Measurements from ENCODE around the gene GRAP2. TPM values are rescaled to one million over a fixed set of nuclear protein-coding genes. Genes with fewer than 3 reads are reported as not detected.

GRAP2 gene
- total and polyA plus RNA-seq, 2 of the 8 experiments (the other 6 are each of a cell fraction or from before 2014, with no cell fraction given): 0.08 TPM; not detected in 1

DNA sequence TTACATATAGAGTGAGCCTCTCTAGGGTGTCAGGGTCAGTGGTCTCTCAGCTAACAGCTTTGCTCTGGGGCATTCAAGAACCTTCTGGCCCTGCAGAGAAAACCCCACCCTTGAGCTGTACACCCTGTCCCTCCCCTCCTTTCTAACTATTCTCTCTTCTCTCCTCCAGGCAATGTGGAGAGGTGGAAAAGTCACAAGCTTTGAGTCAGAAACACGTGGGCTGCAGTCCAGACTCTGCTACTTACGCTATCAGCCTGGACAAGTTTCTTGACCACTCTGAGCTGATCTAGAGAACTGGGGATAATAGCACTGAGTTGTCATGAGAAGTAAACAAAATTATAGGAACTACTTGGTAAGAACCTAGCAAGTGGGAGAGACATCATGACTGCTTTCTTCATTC, 83.1 kb downstream of the GRAP2 start:
- POLR2A ChIA-PET (ENCODE audit: partially characterized antibody): interaction anchor here (1.0 to 1.2 kb wide), 3 partner anchors 13 to 21 kb away, joined by 3 to 5 read pairs (median 3); no protein-coding TSS in a partner anchor
- H3K27me3 ChIP-seq (replicated peaks in 1 of 4; ENCODE audit: control insufficient read depth in 3 of 4, extremely low read depth in 1 of 4, insufficient read depth in 3 of 4, low read length in 3 of 4): peaks cover 0 to 3% (median 0%) of the 10 kb centered on the region in 4 experiments; a peak in 4 of 7 replicates

More for the DNA sequence above, 83.1 kb downstream of the GRAP2 start:
- Histone ChIP-seq H2BK20ac (ENCODE audit: low read length) (no peak overlapping the region), H2BK120ac (replicated peaks; ENCODE audit: low read depth, low read length) (no peak overlapping the region), H3K79me2 (ENCODE audit: control insufficient read depth in 1 of 2, insufficient read depth in 2 of 2, low read length in 2 of 2) (no peaks in the 10 kb centered on the region), H2BK15ac (ENCODE audit: low read length) (no peak overlapping the region), H2AK5ac (ENCODE audit: low read depth, low read length) (no peak overlapping the region), H3K9me3 (ENCODE audit: insufficient read depth in 2 of 2, low read depth in 1 of 2, low read length in 1 of 2) (no peaks in the 10 kb centered on the region), H2AFZ (ENCODE audit: low read length) (no peak overlapping the region), H3K4me2 (ENCODE audit: insufficient read depth in 1 of 2, low read depth in 2 of 2, low read length in 2 of 2) (no peak overlapping the region), H3K14ac (ENCODE audit: insufficient read length) (no peak overlapping the region), H3K79me1 (ENCODE audit: low read depth, low read length) (no peaks in the 10 kb centered on the region), H4K91ac (replicated peaks; ENCODE audit: insufficient read length, low read length) (no peak overlapping the region), H3K23me2 (ENCODE audit: low read depth, low read length) (peaks cover 2% of the 10 kb centered on the region; the same call in 1 of the 2 replicates), H3K27ac (ENCODE audit: low read depth, low read length) (no peak overlapping the region), H3K4me1 (replicated peaks in 1 of 4; ENCODE audit: control insufficient read depth in 3 of 4, insufficient read depth in 4 of 4, low read length in 3 of 4) (no peaks in the 10 kb centered on the region), H4K5ac (ENCODE audit: insufficient read length, low read depth, low read length) (no peak overlapping the region), H3K56ac (replicated peaks; ENCODE audit: insufficient read length, low read depth, low read length) (no peak overlapping the region), H4K8ac (ENCODE audit: extremely low read depth, insufficient read depth, low read length) (no peak overlapping the region), H3K36me3 (ENCODE audit: control insufficient read depth in 2 of 4, insufficient read depth in 4 of 4, low read length in 3 of 4) (no peaks in the 10 kb centered on the region), H3K23ac (ENCODE audit: insufficient read length) (no peak overlapping the region), H4K20me1 (replicated peaks in 1 of 2; ENCODE audit: control insufficient read depth in 1 of 2, insufficient read depth in 2 of 2, low read length in 2 of 2) (no peaks in the 10 kb centered on the region), H3K4me3 (ENCODE audit: extremely low read depth in 1 of 4, insufficient read depth in 2 of 4, low read depth in 3 of 4, low read length in 4 of 4) (no peak overlapping the region), H2BK5ac (ENCODE audit: low read depth, low read length) (no peak overlapping the region), H3K9ac (replicated peaks in 1 of 4; ENCODE audit: extremely low read depth in 1 of 4, low read depth in 3 of 4, low read length in 3 of 4) (no peak overlapping the region), H2BK12ac (ENCODE audit: low read depth, low read length) (no peak overlapping the region), H3K4ac (replicated peaks; ENCODE audit: insufficient read length, low read depth, low read length) (no peak overlapping the region), H3K18ac (ENCODE audit: extremely low read depth, low read length) (no peak overlapping the region)
- no peak for FAIRE-seq
- WGBS, 2 experiments (ENCODE audit: extremely low coverage in 1 of 2, insufficient coverage in 1 of 2, insufficient read length in 1 of 2, insufficient replicate concordance in 2 of 2, low coverage in 1 of 2, low lambda C conversion rate in 2 of 2, missing lambda C conversion rate in 1 of 2): 88% methylated on average over 2 of the region's 2 CpGs; no CpG with 5 or more reads in 1 of the 2 experiments
- CTCF ChIA-PET (ENCODE audit: partially characterized antibody): interaction anchor here (0.6 to 2.1 kb wide), 8 partner anchors 10 to 468 kb away, joined by 3 to 13 read pairs (median 4); no protein-coding TSS in a partner anchor
- DNase-seq (ENCODE audit: low read depth in 1 of 2, low spot score in 2 of 2): no peak
- TF ChIP-seq, protein P1, sequence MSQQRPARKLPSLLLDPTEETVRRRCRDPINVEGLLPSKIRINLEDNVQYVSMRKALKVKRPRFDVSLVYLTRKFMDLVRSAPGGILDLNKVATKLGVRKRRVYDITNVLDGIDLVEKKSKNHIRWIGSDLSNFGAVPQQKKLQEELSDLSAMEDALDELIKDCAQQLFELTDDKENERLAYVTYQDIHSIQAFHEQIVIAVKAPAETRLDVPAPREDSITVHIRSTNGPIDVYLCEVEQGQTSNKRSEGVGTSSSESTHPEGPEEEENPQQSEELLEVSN (IDR thresholded peaks at IDR 0.05): no peak
- TF ChIP-seq SIRT6 (IDR thresholded peaks at IDR 0.05; ENCODE audit: low read length) (no peak), GABPA (IDR thresholded peaks at IDR 0.05; ENCODE audit: borderline replicate concordance, insufficient read depth, low read length) (no peak), CTBP2 (IDR thresholded peaks at IDR 0.05; ENCODE audit: borderline replicate concordance, insufficient read depth, insufficient read length, low read length) (no peak), NANOG (IDR thresholded peaks at IDR 0.05; ENCODE audit: insufficient read depth, low read depth, low read length, poor library complexity, severe bottlenecking) (no peak), TAF1 (IDR thresholded peaks at IDR 0.05; ENCODE audit: low read depth, low read length) (no peak), RAD21 (IDR thresholded peaks at IDR 0.05 in 1 of 2, conservative IDR thresholded peaks at IDR 0.05 in 1 of 2; ENCODE audit: low read depth in 2 of 2, low read length in 2 of 2) (no peak), NRF1 (IDR thresholded peaks at IDR 0.05; ENCODE audit: low read depth, low read length) (no peak)
- TF ChIP-seq, protein P2, sequence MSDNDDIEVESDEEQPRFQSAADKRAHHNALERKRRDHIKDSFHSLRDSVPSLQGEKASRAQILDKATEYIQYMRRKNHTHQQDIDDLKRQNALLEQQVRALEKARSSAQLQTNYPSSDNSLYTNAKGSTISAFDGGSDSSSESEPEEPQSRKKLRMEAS (IDR thresholded peaks at IDR 0.05): no peak

Measured in H1 (cell line).